PFSK-1 (cell line): ENCODE results near the gene POLE2.

ENCODE experiments used
- FOXP2 ChIP-seq: optimal IDR thresholded peaks from 2 replicates; pipeline ENCODE3; 2011; ENCODE audit warnings: borderline replicate concordance, control low read depth, inconsistent platforms; ENCODE audit not compliant: insufficient read depth; ENCODE audit errors: extremely low read length, extremely low read depth
- POLR2AphosphoS5 ChIP-seq: IDR thresholded peaks from 2 replicates; pipeline ENCODE4 v1.6.1; 2012; ENCODE audit warnings: low read depth, mild to moderate bottlenecking, control low read depth, low read length, moderate library complexity
- REST ChIP-seq, 2 experiments: IDR thresholded peaks; 2 replicates each; pipeline versions ENCODE4 v1.6.1 to v1.8.0; 2011 to 2012; ENCODE audit warnings: low read depth in 2 of 2, low read length in 2 of 2, control low read depth in 1 of 2, inconsistent platforms in 1 of 2, mild to moderate bottlenecking in 1 of 2, moderate library complexity in 1 of 2; ENCODE audit not compliant: insufficient read depth in 1 of 2
- SIN3A ChIP-seq: IDR thresholded peaks from 2 replicates; pipeline ENCODE4 v1.6.1; 2012; ENCODE audit warnings: mild to moderate bottlenecking, low read length, moderate library complexity, borderline replicate concordance; ENCODE audit not compliant: insufficient read depth
- TAF1 ChIP-seq: IDR thresholded peaks from 2 replicates; pipeline ENCODE4 v1.6.1; 2012; ENCODE audit warnings: low read length, control low read depth, borderline replicate concordance; ENCODE audit not compliant: insufficient read depth

Gene POLE2

GRCh38 chr14:49677643-49678042, 10.4 kb downstream of the POLE2 start:
- TF ChIP-seq POLR2AphosphoS5 (no peak), TAF1 (no peak), SIN3A (no peak), FOXP2 (no peak), REST (IDR thresholded peaks at IDR 0.05; ENCODE audit: insufficient read depth in 1 of 2, low read depth in 2 of 2, low read length in 2 of 2) (no peak)

- TF ChIP-seq FOXP2 = no peak
- no peak for TF ChIP-seq POLR2AphosphoS5
- TF ChIP-seq TAF1 = no peak
- no peak for TF ChIP-seq SIN3A
- no peak for TF ChIP-seq REST (IDR thresholded peaks at IDR 0.05; ENCODE audit: insufficient read depth in 1 of 2, low read depth in 2 of 2, low read length in 2 of 2)
These were observed 14.4 kb downstream of the POLE2 start for GRCh38 chr14:49673586-49673985.

GRCh38 chr14:49670475-49670874, 17.5 kb downstream of the POLE2 start:
- TF ChIP-seq TAF1 (no peak), SIN3A (no peak), POLR2AphosphoS5 (no peak), FOXP2 (no peak), REST (IDR thresholded peaks at IDR 0.05; ENCODE audit: insufficient read depth in 1 of 2, low read depth in 2 of 2, low read length in 2 of 2) (no peak)

- TF ChIP-seq POLR2AphosphoS5 (no peak), TAF1 (no peak), SIN3A (no peak), FOXP2 (no peak), REST (IDR thresholded peaks at IDR 0.05; ENCODE audit: insufficient read depth in 1 of 2, low read depth in 2 of 2, low read length in 2 of 2) (no peak)
These were observed 28.2 kb downstream of the POLE2 start for GRCh38 chr14:49659526-49660455.

GRCh38 chr14:49654511-49654910, 33.5 kb downstream of the POLE2 start:
- TF ChIP-seq POLR2AphosphoS5 (no peak), TAF1 (no peak), SIN3A (no peak), REST (IDR thresholded peaks at IDR 0.05; ENCODE audit: insufficient read depth in 1 of 2, low read depth in 2 of 2, low read length in 2 of 2) (no peak), FOXP2 (no peak)
